ENCODE results near the gene POLR2L. TPM values are rescaled to one million over a fixed set of nuclear protein-coding genes. Genes with fewer than 3 reads are reported as not detected.

POLR2L gene
- total RNA-seq, 1 donor from 2014 or later = 83.9 TPM

Other genes starting within 250 kb of the POLR2L start
- 74.1 and 75.5 TPM in 2 replicates for gene IRF7, start 226.6 kb downstream of the POLR2L start, total RNA-seq
- gene CDHR5, start 217.6 kb downstream of the POLR2L start, total RNA-seq = not detected in 2 replicates
- not detected in 2 replicates for gene SCT, start 215.3 kb downstream of the POLR2L start, total RNA-seq
- 0.42 and 0.49 TPM in 2 replicates for gene DRD4, start 205.3 kb downstream of the POLR2L start, total RNA-seq
- 36.1 and 39.8 TPM in 2 replicates for gene DEAF1, start 147.3 kb downstream of the POLR2L start, total RNA-seq
- 34.1 and 44.4 TPM in 2 replicates for gene TMEM80, start 146.7 kb downstream of the POLR2L start, total RNA-seq
- gene EPS8L2, start 136.3 kb downstream of the POLR2L start, total RNA-seq = 5.6 and 5.9 TPM in 2 replicates
- 194 and 244 TPM in 2 replicates for gene TALDO1, start 95.1 kb downstream of the POLR2L start, total RNA-seq
- gene GATD1, start 65.0 kb downstream of the POLR2L start, total RNA-seq = 60.3 and 63.3 TPM in 2 replicates
- gene CEND1, start 52.4 kb downstream of the POLR2L start, total RNA-seq = 0.27 and 0.34 TPM in 2 replicates
- 30.1 and 35.4 TPM in 2 replicates for gene SLC25A22, start 44.2 kb downstream of the POLR2L start, total RNA-seq
- gene PIDD1, start 37.3 kb downstream of the POLR2L start, total RNA-seq = 21.3 and 25.6 TPM in 2 replicates
- gene RPLP2, start 32.6 kb downstream of the POLR2L start, total RNA-seq = 4,124 and 4,449 TPM in 2 replicates
- 52.9 and 53.2 TPM in 2 replicates for gene PNPLA2, start 23.6 kb downstream of the POLR2L start, total RNA-seq
- gene CRACR2B, start 14.6 kb downstream of the POLR2L start, total RNA-seq = 4.1 and 4.5 TPM in 2 replicates
- 14.4 and 14.5 TPM in 2 replicates for gene CD151, start 9.6 kb downstream of the POLR2L start, total RNA-seq
- 2.2 and 2.3 TPM in 2 replicates for gene TSPAN4, start 323 bp upstream of the POLR2L start, total RNA-seq
- 43.9 and 45.7 TPM in 2 replicates for gene CHID1, start 68.3 kb upstream of the POLR2L start, total RNA-seq
- 49.6 and 54.3 TPM in 2 replicates for gene AP2A2, start 83.3 kb upstream of the POLR2L start, total RNA-seq
- not detected in 2 replicates for gene MUC6, start 194.2 kb upstream of the POLR2L start, total RNA-seq
- not detected in 2 replicates for gene MUC2, start 232.3 kb upstream of the POLR2L start, total RNA-seq